ENCODE measurements around the gene PML.

The PML gene, protein sequence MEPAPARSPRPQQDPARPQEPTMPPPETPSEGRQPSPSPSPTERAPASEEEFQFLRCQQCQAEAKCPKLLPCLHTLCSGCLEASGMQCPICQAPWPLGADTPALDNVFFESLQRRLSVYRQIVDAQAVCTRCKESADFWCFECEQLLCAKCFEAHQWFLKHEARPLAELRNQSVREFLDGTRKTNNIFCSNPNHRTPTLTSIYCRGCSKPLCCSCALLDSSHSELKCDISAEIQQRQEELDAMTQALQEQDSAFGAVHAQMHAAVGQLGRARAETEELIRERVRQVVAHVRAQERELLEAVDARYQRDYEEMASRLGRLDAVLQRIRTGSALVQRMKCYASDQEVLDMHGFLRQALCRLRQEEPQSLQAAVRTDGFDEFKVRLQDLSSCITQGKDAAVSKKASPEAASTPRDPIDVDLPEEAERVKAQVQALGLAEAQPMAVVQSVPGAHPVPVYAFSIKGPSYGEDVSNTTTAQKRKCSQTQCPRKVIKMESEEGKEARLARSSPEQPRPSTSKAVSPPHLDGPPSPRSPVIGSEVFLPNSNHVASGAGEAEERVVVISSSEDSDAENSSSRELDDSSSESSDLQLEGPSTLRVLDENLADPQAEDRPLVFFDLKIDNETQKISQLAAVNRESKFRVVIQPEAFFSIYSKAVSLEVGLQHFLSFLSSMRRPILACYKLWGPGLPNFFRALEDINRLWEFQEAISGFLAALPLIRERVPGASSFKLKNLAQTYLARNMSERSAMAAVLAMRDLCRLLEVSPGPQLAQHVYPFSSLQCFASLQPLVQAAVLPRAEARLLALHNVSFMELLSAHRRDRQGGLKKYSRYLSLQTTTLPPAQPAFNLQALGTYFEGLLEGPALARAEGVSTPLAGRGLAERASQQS
- total RNA-seq, result 20.1 to 41.0 reads per million in 2 experiments

DNA sequence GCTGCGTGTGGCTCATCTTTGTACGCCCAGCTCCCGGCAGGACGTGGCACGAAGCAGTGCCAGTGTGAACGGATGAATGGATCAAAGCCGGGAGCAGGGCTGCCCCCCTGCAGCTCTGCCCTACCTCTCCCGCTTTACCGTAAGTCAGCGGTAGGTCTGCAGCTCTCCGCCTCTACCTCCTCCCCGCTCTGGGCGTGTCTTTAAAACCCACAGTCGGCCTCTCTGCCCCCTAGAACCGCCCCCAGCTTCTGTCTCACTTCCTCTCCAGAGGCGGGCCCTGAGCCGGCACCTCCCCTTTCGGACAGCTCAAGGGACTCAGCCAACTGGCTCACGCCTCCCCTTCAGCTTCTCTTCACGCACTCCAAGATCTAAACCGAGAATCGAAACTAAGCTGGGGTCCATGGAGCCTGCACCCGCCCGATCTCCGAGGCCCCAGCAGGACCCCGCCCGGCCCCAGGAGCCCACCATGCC lies at the start of gene PML:
Gene PML, plus strand, starts transcription at position 304 of the 471 bp plus-strand sequence. Its CDS starts 97 bp downstream, at position 401.
- DNase-seq (ENCODE audit: low read depth), result peak; percentile 82

DNA sequence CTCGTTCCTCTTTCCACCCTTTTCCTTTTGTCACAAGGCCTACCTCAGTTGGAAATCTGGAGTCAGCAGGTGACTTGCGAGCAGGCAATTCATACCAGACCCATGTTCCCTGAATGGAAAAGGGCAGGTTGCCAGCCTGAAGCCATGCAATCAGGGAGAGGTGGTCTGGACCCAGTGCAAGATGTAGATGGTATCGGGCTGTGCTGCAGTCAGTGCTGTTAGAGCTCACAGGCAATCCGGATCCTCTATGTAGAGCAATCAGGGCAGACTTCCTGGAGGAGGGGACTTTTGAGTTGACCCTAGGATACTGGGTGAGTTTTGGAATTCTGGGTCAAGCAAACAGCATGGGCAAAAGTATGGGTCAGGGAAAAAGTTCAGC lies 49.4 kb upstream of the PML start:
- DNase-seq (ENCODE audit: low read depth), result no peak

DNA sequence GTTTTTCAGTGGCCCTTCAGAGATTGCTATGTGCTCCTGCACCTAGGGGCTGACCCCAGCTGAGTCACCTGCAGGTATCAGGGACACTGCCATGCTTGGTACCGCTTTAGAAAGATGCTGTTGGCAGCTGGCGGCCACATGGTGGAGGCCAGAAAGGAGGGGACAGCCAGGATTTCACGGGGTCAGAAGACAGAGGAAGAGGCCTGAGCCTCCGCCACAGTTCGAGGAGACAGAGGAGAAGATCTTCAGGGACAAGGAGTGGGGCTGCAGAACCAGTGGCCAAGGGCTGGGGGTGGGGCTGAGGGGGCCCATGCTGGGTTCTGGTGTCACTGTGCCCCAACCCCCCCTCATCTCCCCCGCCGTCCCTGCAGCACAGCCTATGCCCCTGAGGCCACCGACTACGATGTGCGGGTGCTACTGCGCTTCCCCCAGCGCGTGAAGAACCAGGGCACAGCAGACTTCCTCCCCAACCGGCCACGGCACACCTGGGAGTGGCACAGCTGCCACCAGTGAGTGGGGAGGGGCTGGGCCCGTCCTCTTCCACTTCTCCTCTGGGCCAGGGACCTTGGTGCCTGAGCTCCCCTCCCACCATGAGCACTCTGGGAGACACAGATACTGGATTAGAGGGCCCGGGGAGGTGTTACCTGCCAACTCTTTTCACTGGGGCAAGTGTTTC lies 48.3 kb upstream of the PML start:
- no peak for DNase-seq (ENCODE audit: low read depth)

DNA sequence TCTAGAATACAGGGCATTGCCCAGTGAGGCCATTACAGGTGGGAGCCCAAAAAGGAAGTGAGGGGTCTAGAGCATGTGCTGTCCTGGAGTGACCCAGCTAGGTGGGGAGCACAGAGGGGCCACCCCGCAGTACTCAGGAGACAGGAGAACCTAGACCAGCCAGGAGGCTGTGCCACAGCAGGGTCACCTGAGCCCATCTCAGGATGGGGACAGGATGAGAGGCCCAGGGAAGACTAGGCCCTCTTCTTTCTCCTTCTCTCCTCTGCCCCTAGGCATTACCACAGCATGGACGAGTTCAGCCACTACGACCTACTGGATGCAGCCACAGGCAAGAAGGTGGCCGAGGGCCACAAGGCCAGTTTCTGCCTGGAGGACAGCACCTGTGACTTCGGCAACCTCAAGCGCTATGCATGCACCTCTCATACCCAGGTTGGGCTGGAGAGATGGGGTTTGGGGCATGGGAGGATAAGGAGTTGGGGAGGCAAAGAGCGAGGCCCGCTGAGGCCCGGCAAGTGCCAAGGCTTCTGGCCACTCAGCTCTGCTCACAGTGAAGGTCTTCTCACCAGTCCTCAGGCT lies 47.6 kb upstream of the PML start:
- no peak for DNase-seq (ENCODE audit: low read depth)

DNA sequence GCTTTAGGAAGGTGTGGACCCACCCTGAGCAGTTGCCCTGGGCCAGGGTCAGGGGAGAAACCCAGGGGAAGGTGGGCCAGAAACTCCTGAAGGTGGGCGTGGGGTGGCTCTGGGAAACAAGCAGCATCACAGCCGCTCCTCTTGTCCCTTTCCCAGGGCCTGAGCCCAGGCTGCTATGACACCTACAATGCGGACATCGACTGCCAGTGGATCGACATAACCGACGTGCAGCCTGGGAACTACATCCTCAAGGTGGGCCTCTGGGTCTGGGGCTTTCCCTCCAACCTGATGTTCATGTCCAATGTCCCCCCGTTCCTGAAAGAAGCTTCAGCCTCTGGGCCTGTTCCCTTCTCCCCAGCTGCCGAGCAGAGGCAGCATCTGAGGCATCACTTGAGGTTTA lies 46.9 kb upstream of the PML start:
- no peak for DNase-seq (ENCODE audit: low read depth)

DNA sequence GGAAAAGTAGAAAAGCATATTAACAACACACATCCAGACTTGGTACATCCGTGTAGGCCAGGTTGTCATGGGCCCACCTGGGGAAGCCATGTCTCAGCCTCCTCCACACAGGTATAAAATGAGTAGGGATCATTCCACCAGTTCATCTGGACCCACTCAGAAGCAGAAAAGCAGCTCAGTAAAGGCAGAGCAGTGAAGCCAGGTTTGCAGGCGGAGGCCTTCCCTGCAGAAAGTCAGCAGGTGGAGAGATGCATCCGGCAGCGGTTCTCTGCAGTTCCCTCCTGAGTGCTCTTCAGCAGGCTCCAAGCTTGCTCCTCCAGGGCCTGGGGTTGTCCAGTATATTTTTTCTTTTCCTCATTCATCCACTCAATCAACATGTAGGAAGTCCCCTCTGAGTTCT lies 46.1 kb upstream of the PML start:
- DNase-seq (ENCODE audit: low read depth), result no peak

DNA sequence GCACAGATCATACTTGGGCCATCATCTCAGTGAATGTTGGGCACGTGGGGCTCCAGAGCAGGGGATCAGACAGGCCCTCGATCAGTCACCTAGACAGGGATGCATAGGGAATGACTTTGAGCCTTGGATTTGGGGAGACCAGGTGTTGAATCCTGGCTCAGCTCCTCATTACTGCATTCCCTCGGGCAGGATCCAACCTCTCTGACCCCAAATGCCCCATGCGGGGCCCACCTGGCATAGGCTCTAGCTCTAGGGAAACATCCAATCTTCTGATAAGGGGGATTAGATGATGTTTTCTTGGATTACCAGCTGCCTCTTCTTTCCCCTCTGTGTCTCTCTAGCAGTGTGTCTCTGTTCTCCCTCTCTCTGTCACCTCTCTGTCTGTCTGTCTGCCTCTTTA lies 45.5 kb upstream of the PML start:
- DNase-seq (ENCODE audit: low read depth), result no peak

DNA sequence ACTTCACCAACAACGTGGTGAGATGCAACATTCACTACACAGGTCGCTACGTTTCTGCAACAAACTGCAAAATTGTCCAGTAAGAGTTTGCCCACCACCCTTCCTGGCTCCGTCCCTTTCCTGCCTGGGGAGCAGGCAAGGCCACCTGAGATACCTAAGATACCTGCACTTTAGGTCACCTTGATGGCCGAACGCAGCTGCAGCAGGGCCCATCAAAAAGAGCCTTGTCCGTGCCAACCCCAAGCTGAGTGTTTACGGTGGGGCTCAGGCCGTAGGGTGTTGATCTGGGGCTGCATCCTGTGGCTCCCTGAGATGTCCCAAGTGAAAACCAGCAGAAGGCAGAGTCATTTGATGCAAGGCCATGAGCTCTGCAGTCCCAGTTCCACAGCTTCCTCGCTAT lies 45.0 kb upstream of the PML start:
- no peak for DNase-seq (ENCODE audit: low read depth)

DNA sequence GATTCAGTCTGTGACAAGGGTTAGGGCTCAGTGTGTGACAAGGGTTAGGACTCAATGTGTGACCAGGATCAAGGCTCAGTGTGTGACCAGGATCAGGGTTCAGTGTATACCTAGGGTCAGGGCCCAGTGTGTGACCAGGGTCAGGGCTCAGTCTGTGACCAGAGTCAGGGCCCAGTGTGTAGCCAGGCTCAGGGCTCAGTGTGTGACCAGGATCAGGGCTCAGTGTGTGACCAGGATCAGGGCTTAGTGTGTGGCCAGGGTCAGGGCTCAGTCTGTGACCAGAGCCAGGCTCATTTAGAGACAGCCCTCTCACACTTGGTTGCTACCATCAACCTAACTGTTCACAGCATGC lies 44.1 kb upstream of the PML start:
- no peak for DNase-seq (ENCODE audit: low read depth)

DNA sequence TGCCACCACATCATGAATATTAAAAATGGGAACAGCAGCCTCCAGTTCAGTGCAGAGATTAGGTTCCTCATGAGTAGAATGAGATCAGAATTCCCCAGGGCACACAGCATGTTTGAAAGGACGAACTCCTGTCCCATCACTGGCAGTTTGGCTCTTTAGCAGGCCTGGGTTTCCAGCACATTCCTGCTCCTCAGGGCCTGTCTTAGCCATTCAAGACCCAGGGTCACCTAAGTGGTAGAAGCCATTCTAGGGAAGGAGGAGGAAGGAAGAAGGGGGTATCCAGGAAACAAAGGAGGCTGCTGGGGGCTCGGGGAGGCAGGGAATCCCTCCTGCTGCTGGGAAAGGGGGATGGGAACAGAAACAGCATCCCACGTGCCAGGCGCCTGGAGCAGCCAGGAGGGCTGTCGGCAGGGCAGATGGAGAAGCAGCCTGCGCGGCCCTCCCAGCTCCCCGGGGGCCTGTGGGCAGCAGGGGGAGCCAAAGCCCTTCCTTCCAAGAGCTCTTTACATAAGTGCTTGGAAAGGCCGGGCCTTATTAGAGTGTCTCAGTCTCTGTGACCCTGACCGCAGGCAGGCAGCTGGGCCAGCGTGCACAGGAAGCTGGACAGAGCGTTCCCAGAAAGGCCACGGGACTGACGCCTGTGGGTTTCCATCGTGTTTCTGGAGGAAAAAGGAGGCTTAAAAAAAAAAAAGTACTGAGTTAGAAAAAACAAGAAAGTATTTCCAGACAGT lies 43.5 kb upstream of the PML start:
- DNase-seq (ENCODE audit: low read depth), result peak; percentile 65

DNA sequence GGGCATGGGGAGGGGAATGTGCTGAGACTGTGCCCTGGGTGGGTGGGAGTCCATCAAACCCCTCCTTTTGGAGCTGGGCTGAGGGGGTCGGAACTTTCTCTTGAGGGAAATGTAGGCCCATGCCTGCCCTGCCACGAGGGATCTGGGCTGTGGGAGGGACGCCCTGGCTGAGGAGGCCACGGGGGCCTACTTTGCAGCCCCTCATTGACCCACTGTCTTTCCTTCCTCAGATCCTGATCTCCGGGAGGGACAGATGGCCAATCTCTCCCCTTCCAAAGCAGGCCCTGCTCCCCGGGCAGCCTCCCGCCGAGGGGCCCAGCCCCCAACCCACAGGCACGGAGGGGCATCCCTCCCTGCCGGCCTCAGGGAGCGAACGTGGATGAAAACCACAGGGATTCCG lies 42.9 kb upstream of the PML start:
- DNase-seq (ENCODE audit: low read depth), result no peak

DNA sequence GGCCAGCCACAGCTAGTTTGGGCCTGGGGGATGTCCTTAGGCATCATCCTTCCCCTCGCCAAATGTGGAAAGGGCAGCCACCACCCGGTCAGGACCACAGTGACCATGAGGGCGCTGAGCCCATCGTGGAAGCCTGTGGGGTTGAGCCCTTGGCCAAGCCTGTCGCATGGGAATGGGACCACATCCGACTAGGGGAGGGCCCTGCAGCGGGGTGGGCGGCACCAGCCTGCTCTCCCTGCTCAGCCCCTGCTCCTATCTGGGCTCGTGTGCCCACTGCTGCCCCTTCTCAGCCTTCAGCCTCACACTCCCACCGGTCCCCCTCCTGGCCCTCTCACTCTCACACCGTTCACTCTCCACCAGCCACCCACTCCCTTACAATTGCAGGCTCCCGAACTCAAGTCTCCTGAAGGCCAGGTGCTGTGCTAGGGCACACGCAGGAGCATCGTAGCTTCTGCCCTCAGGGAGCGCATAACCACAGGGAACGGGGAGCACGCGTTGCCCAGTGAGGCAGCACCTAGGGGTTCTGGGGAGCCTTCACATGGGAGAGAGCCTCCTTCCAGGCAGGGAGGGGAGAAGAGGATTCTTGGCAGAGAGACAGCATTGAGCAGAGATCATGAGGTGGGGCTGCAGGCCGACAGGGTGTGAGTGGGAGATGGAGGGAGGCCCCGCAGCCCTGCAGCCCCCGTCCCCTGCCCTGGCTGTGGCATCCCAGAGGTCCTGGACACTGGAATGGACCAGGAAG lies 42.2 kb upstream of the PML start:
- no peak for DNase-seq (ENCODE audit: low read depth)

DNA sequence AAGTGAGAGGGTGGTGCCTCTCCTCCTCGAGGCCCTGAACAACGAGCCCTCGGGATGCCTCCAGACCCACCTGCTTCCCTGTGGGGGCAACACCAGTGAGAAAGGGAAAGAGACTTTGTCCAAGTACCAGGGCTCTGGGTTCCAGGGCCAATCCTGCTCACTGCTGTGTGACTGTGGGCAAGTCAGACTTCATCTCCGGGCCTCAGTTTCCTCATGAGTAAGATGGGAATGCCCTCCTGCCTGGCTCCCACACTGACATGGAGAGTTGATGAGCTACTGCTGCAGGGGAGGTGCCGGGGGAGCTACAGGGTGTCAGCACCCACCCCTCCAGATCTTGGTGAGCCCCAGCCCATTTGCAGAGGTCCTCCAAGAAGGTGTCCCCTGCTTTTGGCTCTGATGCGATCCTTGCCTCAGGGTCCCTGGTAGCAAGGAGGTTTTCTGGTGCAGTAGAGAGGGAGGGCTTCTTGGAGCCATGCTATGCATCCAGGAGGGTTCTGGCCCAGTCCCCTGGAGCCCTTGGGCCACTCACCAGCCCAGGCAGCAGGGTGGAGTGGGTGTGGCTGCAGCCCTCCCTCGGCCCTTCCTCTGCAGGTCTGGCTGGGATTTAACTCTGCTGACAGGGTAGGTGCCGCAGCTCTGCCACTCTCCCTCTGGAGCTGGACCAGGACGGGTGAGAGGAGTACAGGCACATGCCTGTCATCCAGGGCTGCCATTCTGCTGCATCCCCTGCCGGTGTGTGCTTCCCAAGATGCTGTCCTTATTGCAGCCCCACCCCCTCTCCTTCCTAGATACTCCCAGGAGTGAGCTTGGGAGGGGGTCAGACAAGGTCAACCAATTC lies 41.4 kb upstream of the PML start:
- no peak for DNase-seq (ENCODE audit: low read depth)

DNA sequence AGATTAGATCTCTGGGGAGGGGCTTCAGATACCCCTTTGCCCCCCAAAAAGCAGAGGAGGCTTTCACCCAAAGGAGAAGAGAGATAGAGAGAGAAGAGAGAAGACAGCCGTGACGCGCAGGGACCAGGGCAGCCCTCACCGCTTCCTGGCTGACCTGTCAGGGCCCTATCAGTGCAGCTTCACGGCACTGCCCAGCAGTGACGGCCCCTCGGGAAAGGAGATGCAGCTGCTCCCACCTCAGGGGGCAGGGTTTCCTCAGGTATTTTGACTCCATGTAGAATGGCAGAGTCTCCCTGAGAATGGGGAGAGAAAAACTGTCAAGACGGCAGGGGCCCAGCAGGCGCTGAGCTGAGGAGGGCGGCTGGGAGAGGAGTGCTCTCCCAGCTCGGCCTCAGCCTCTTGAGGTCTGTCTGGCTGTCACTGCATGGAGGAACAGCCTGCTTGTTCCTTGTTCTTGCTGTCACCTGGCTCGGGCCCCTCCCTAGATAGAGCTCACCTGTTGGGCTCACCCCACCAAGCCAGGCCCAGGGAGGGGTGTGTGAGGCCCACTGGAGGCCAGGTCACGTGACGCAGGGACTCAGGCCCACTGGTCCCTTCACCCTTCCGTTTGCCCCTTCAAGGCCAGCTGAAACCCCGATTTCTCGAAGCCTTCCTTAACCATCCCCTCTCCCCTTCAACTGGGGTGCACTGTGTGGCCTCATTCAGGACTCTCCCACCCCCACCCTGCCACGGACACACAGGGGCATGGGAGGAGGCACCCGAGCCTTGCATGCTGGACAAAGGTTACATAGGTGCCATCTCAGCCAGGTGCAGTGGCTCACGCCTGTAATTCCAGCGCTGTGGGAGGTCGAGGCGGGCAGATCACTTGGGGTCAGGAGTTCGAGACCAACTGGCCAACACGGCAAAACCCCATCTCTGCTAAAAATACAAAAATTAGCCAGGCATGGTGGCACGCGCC lies 40.0 kb upstream of the PML start:
- no peak for DNase-seq (ENCODE audit: low read depth)

DNA sequence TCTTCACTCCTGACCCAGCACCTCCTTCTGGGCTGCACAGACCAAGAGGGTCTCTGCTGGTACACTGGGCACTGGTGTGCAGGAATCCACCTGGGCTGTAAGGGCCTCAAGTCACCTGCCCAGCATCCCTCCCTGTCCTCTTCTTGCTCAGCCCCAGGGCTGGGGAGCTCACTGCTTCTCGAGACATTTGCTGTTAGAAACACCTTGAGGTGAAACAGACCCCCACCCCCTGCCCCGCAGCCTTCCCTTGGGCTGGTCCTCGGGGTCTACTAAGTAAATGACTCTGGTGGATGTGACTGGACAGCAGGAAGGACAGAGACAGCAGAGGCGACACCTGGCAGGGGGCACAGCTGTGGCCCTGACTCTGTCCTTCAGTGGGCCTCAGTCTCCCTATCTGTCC lies 39.2 kb upstream of the PML start:
- DNase-seq (ENCODE audit: low read depth), result no peak

DNA sequence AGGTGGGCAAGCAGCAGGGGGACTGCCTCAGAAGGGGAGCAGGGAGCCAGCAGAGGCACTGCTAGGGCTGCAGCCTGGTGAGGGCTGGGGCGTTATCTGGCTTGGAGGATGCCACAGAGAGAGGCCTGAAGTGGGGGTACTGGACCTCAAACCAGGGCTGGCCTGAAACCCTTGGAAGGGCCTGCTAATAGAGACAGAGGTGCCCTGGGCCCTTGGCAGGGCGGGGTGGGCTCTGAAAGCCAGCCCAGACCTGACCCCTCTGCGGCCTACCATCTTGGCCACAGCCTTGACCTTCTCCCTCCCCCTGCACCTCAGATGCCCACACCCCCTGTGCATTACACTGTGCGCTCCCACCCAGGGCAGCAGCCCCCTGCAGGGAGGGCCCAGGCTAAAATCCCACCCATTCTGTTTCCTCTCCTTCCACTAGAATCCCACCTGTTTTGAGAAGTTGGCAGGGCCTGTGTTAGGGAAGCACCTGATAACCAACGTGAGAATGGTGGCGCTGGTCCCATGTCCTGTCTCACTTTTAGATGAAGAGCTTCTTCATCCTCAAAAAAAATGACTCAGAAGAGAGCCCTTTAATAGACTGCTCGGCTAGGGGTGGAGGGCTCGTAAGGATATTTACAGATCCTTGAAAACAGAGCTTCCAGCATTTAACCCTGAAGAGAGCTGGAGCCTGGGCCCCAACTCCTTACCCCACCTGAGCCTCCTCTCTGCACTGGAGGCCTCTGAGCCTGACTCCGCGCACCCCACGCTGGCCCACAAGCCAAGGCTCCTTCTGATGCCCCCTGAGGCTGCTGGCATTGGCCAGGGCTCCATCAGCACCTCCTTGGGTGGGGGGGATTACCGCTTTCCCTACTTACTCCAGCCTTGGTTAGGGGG lies 38.4 kb upstream of the PML start:
- DNase-seq (ENCODE audit: low read depth), result no peak

DNA sequence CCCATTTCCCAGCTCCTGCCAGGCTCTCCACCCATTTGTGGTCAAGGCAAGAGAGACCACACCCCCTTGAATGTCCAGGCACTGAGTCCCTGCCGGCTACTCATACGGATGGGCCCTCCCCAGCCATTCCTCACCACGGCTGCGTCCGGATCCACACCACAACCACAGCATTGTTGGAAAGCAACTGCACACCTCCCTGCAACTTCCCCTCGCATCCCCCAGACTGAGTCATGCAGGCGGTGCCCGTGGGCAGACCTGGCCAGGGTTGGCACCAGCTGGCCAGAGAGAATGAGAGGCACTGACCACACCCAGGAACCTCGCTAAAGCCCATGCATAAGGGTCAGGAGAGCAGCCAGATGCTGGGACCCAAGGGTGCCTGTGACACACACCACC lies 37.8 kb upstream of the PML start:
- no peak for DNase-seq (ENCODE audit: low read depth)

DNA sequence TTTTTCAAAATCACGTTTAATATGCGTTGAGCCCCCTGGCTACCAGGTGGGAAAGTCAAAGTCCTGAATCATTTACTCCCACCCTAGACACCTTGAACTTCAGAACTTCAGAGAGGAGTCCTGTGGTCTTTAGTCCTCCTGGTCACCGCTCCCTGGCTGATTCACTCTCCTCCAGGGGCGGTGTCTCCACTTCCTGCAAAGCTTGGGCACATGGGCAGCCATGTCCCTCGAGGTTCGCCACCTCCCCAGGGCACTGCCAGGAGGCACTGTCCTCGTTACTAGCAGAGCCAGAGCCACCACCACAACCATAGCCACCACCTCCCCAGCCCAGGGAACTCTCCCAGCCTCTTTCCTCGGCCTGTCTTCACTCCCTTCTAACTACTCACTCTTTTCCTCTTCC lies 37.2 kb upstream of the PML start:
- DNase-seq (ENCODE audit: low read depth), result no peak

Data from T follicular helper cell (primary cell).